CD14-positive monocyte (primary cell): ENCODE measurements around the gene KRT13. TPM values are rescaled to one million over a fixed set of nuclear protein-coding genes. Genes with fewer than 3 reads are reported as not detected.

ENCODE experiments used
- DNase-seq, 3 donors: peaks; one replicate each; pipeline ENCODE4 v3.0.0-alpha.2; 2011 to 2022
- H2AFZ ChIP-seq: 2 replicates; pipeline ENCODE4 v1.6.0; 2012; ENCODE audit warnings: mild to moderate bottlenecking, low read depth, low read length, inconsistent platforms; ENCODE audit not compliant: insufficient read depth, poor library complexity, severe bottlenecking
- H3K27ac ChIP-seq, 2 donors: 1 replicate in 1 of 2; 2 replicates in 1 of 2; pipeline ENCODE4 v1.5.1; 2012 to 2013; ENCODE audit warnings: low read length in 2 of 2, control low read depth in 1 of 2, inconsistent platforms in 1 of 2, low read depth in 1 of 2, mild to moderate bottlenecking in 1 of 2
- H3K27me3 ChIP-seq, 2 donors: one replicate each; pipeline versions ENCODE4 v1.6.0 to v1.6.1; 2011 to 2013; ENCODE audit warnings: low read length in 2 of 2; ENCODE audit not compliant: control insufficient read depth in 2 of 2, insufficient read depth in 2 of 2
- H3K36me3 ChIP-seq, 2 donors: replicated peaks in 1 of 2; 1 replicate in 1 of 2; 2 replicates in 1 of 2; pipeline versions ENCODE4 v1.5.1 to v1.6.1; 2012 to 2013; ENCODE audit warnings: low read length in 2 of 2, control low read depth in 1 of 2, inconsistent platforms in 1 of 2, mild to moderate bottlenecking in 1 of 2; ENCODE audit not compliant: insufficient read depth in 2 of 2, control insufficient read depth in 1 of 2
- H3K4me1 ChIP-seq, 2 donors: 1 replicate in 1 of 2; 2 replicates in 1 of 2; pipeline versions ENCODE4 v1.5.1 to v1.6.1; 2012 to 2013; ENCODE audit warnings: low read length in 2 of 2, control low read depth in 1 of 2, inconsistent platforms in 1 of 2, mild to moderate bottlenecking in 1 of 2, moderate library complexity in 1 of 2; ENCODE audit not compliant: insufficient read depth in 2 of 2, control insufficient read depth in 1 of 2
- H3K4me2 ChIP-seq: replicated peaks from 2 replicates; pipeline ENCODE3; 2012; ENCODE audit warnings: low read length, moderate library complexity, mild to moderate bottlenecking; ENCODE audit not compliant: poor library complexity, severe bottlenecking; ENCODE audit errors: extremely low read depth
- H3K4me3 ChIP-seq, 3 experiments: fragments of 200-600 bp in 1 of 3; sonication (generic) in 1 of 3; replicated peaks in 1 of 3; 1 replicate in 2 of 3; 2 replicates in 1 of 3; pipeline ENCODE4 v1.5.1; 2011 to 2013; ENCODE audit warnings: low read length in 3 of 3, mild to moderate bottlenecking in 3 of 3, control low read depth in 2 of 3, low read depth in 2 of 3, inconsistent platforms in 1 of 3, moderate library complexity in 1 of 3
- H3K79me2 ChIP-seq: 2 replicates; pipeline ENCODE4 v1.6.0; 2012; ENCODE audit warnings: mild to moderate bottlenecking, control low read depth, inconsistent platforms, low read length, moderate library complexity; ENCODE audit not compliant: insufficient read depth
- H3K9ac ChIP-seq: 2 replicates; pipeline ENCODE4 v1.6.0; 2017; ENCODE audit warnings: low read length, mild to moderate bottlenecking; ENCODE audit not compliant: insufficient read depth, poor library complexity, severe bottlenecking
- H3K9me3 ChIP-seq, 2 donors: replicated peaks in 1 of 2; 1 replicate in 1 of 2; 2 replicates in 1 of 2; pipeline versions ENCODE4 v1.5.1 to v1.6.1; 2012 to 2013; ENCODE audit warnings: low read length in 2 of 2, control low read depth in 1 of 2; ENCODE audit not compliant: control insufficient read depth in 1 of 2, insufficient read depth in 1 of 2
- H4K20me1 ChIP-seq: 2 replicates; pipeline ENCODE4 v1.6.0; 2012; ENCODE audit warnings: mild to moderate bottlenecking, low read length, control low read depth, moderate library complexity; ENCODE audit not compliant: insufficient read depth
- H3K27ac Mint-ChIP-seq, 7 donors: one replicate each; pipeline ENCODE4 v1.8.0; 2020; ENCODE audit warnings: mild to moderate bottlenecking in 7 of 7, mixed read lengths in 7 of 7, moderate library complexity in 6 of 7, inconsistent platforms in 2 of 7
- H3K27me3 Mint-ChIP-seq, 3 donors: one replicate each; pipeline ENCODE4 v1.8.0; 2021 to 2022; ENCODE audit warnings: low read depth in 3 of 3, mild to moderate bottlenecking in 3 of 3, mixed read lengths in 3 of 3, moderate library complexity in 3 of 3, inconsistent platforms in 1 of 3
- H3K36me3 Mint-ChIP-seq, 2 donors: one replicate each; pipeline ENCODE4 v1.8.0; 2020; ENCODE audit warnings: mixed read lengths in 2 of 2, inconsistent platforms in 1 of 2, mild to moderate bottlenecking in 1 of 2
- H3K4me1 Mint-ChIP-seq: one replicate; pipeline ENCODE4 v1.8.0; 2020; ENCODE audit warnings: mild to moderate bottlenecking, mixed read lengths
- H3K4me3 Mint-ChIP-seq, 2 donors: one replicate each; pipeline ENCODE4 v1.8.0; 2020; ENCODE audit warnings: mild to moderate bottlenecking in 2 of 2, mixed read lengths in 2 of 2, moderate library complexity in 1 of 2
- H3K9me3 Mint-ChIP-seq, 7 donors: one replicate each; pipeline ENCODE4 v1.8.0; 2020 to 2022; ENCODE audit warnings: mixed read lengths in 7 of 7, mild to moderate bottlenecking in 6 of 7, moderate library complexity in 6 of 7, inconsistent platforms in 2 of 7
- CTCF ChIP-seq: fragments of 200-600 bp; IDR thresholded peaks from one replicate; pipeline ENCODE4 v1.8.0; 2022; ENCODE audit warnings: antibody characterized with exemption, mild to moderate bottlenecking
- WGBS: methylation state at CpG from one replicate; pipeline ENCODE4 v1.1.5; 2013; ENCODE audit warnings: missing lambda C conversion rate; ENCODE audit not compliant: insufficient coverage; 5-methylcytosine and 5-hydroxymethylcytosine counted together
- intact Hi-C, 2 donors: fragments of 100-400 bp; cut with micrococcal nuclease; formaldehyde crosslinking; loops; one replicate each; pipeline versions ENCODE4 v1.15.0 to v1.15.1; 2023
- polyA plus RNA-seq, 3 donors: library from polyadenylated mRNA; depleted of rRNA in 1 of 3; unstranded in 2 of 3; stranded (reverse) in 1 of 3; fragments of 300-500 nt in 2 of 3; fragments of >200 nt in 1 of 3; fragmentation: Illumina TruSeq in 2 of 3; gene quantifications; 1 replicate in 2 of 3; 2 replicates in 1 of 3; pipeline ENCODE4 v1.2.3, GENCODE V29; 2012 to 2021

KRT13 gene
- polyA plus RNA-seq, 3 donors: not detected

- no peak overlapping the region for H2AFZ ChIP-seq
- 100% methylated on average over 1 of the region's 5 CpGs for WGBS
- H3K79me2 ChIP-seq: no peaks in the 10 kb centered on the region
- TF ChIP-seq CTCF: no peak
- Mint-ChIP-seq H3K4me3 (no peak overlapping the region), H3K36me3 (no peaks in the 10 kb centered on the region), H3K27ac (peak overlapping the region in 1 of 7 donors; percentile 37), H3K9me3 (peaks cover 0 to 2% (median 0%) of the 10 kb centered on the region in 7 donors), H3K27me3 (peaks cover 11 to 34% (median 24%) of the 10 kb centered on the region in 3 donors), H3K4me1 (no peaks in the 10 kb centered on the region)
- peaks cover 0 to 2% of the 10 kb centered on the region in 2 donors for H3K27me3 ChIP-seq
- no peak for DNase-seq
- no peaks in the 10 kb centered on the region for H4K20me1 ChIP-seq
- no peak overlapping the region for H3K4me3 ChIP-seq
- no peaks in the 10 kb centered on the region for H3K4me1 ChIP-seq
- intact Hi-C loops: no loop called here
- no peak overlapping the region for H3K4me2 ChIP-seq
- H3K9ac ChIP-seq: no peak overlapping the region
- no peak overlapping the region for H3K27ac ChIP-seq
- H3K9me3 ChIP-seq: no peaks in the 10 kb centered on the region
- no peaks in the 10 kb centered on the region for H3K36me3 ChIP-seq
These were observed 33.2 kb upstream of the KRT13 start for GRCh38 chr17:41538565-41538991.

DNA sequence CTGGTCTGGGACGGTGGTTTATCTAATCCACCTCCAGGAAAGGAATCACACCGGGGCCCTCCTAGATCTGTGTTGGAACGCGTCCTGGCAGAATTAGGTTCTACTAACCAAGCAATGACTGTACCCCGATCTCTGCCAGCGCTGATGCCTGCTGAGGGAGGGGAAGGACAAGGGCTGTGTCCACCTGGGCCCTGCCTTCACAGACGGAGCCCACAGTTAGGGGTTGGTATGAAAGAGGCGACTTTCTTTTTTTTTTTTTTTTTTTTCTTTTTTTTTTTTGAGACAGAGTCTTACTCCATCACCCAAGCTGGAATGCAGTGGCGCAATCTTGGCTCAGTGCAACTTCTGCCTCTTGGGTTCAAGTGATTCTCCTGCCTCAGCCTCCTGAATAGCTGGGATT is 32.6 kb upstream of the KRT13 start:
- no peaks in the 10 kb centered on the region for H3K79me2 ChIP-seq
- H2AFZ ChIP-seq: no peak overlapping the region
- H3K9me3 Mint-ChIP-seq: peaks cover 0 to 2% (median 0%) of the 10 kb centered on the region in 7 donors
- no peaks in the 10 kb centered on the region for H3K4me1 Mint-ChIP-seq
- no peak for TF ChIP-seq CTCF
- no peak overlapping the region for H3K27ac Mint-ChIP-seq
- no peak for DNase-seq
- WGBS: no CpG with 5 or more reads among the region's 9 CpGs
- no peak overlapping the region for H3K9ac ChIP-seq
- no peaks in the 10 kb centered on the region for H3K9me3 ChIP-seq
- H3K36me3 ChIP-seq: no peaks in the 10 kb centered on the region
- intact Hi-C loops: no loop called here
- H3K4me1 ChIP-seq: no peaks in the 10 kb centered on the region
- H3K4me2 ChIP-seq: no peak overlapping the region
- H3K27ac ChIP-seq: no peak overlapping the region
- H3K4me3 ChIP-seq: no peak overlapping the region
- H4K20me1 ChIP-seq: no peaks in the 10 kb centered on the region
- no peak overlapping the region for H3K4me3 Mint-ChIP-seq
- peaks cover 11 to 39% (median 24%) of the 10 kb centered on the region in 3 donors for H3K27me3 Mint-ChIP-seq
- H3K36me3 Mint-ChIP-seq: no peaks in the 10 kb centered on the region
- H3K27me3 ChIP-seq: peaks cover 0 to 4% of the 10 kb centered on the region in 2 donors
